K562 (cell line): ENCODE results near the gene ZNF716.

Source experiments
- BRCA1 ChIP-seq, 2 experiments: fragments of 450-650 bp in 1 of 2; sonication (generic) in 1 of 2; formaldehyde crosslinking in 1 of 2; IDR thresholded peaks; 2 replicates each; pipeline versions ENCODE4 v1.5.0 to v1.6.1; 2017 to 2020; ENCODE audit warnings: mild to moderate bottlenecking in 1 of 2, missing genetic modification reagents in 1 of 2
- CC2D1A ChIP-seq: fragments of 450-650 bp; IDR thresholded peaks from 2 replicates; pipeline ENCODE4 v1.6.1; 2017; ENCODE audit warnings: mild to moderate bottlenecking
- CTCF ChIP-seq, 3 experiments: IDR thresholded peaks in 2 of 3; conservative IDR thresholded peaks in 1 of 3; 2 replicates each; pipeline ENCODE4 v1.5.1; 2011 to 2012; ENCODE audit warnings: low read length in 3 of 3, mild to moderate bottlenecking in 3 of 3, control low read depth in 2 of 3, improper control_type of control experiment in 1 of 3, inconsistent platforms in 1 of 3, low read depth in 1 of 3, mixed read lengths in 1 of 3, moderate library complexity in 1 of 3; ENCODE audit not compliant: insufficient read depth in 2 of 3
- ELF1 ChIP-seq: fragments of 200-800 bp; sonication (Bioruptor generic); IDR thresholded peaks from 2 replicates; pipeline ENCODE4 v1.6.1; 2016; ENCODE audit warnings: missing genetic modification characterization, missing compliant biosample characterization
- EP300 ChIP-seq: IDR thresholded peaks from 2 replicates; pipeline ENCODE4 v1.6.1; 2012; ENCODE audit warnings: low read length, improper control_type of control experiment
- EZH2 ChIP-seq: IDR thresholded peaks from 2 replicates; pipeline ENCODE4 v1.6.1; 2012; ENCODE audit warnings: low read depth, mild to moderate bottlenecking, inconsistent platforms, low read length, borderline replicate concordance
- MAZ ChIP-seq, 2 experiments: fragments of 450-650 bp in 1 of 2; sonication (generic) in 1 of 2; formaldehyde crosslinking; IDR thresholded peaks in 1 of 2; conservative IDR thresholded peaks in 1 of 2; 2 replicates each; pipeline versions ENCODE4 v1.4.0 to v1.5.0; 2020; ENCODE audit warnings: mild to moderate bottlenecking in 1 of 2, missing genetic modification reagents in 1 of 2
- PHB2 ChIP-seq: fragments of 450-650 bp; IDR thresholded peaks from 2 replicates; pipeline ENCODE4 v1.6.1; 2017; ENCODE audit warnings: low read depth
- POLR2AphosphoS5 ChIP-seq: IDR thresholded peaks from 2 replicates; pipeline ENCODE4 v1.6.1; 2011; ENCODE audit warnings: mild to moderate bottlenecking, low read depth, low read length, moderate library complexity; ENCODE audit not compliant: control insufficient read depth, insufficient read depth
- RAD21 ChIP-seq, 2 experiments: fragments of 250-450 bp in 1 of 2; fragments of 450-650 bp in 1 of 2; sonication (Bioruptor Pico) in 1 of 2; formaldehyde crosslinking in 1 of 2; IDR thresholded peaks in 1 of 2; conservative IDR thresholded peaks in 1 of 2; 2 replicates each; pipeline versions ENCODE4 v1.4.0 to v1.8.0; 2020 to 2022; ENCODE audit warnings: mild to moderate bottlenecking in 2 of 2, moderate library complexity in 1 of 2
- RUNX1 ChIP-seq: sonication (generic); IDR thresholded peaks from 2 replicates; pipeline ENCODE4 v1.6.1; 2016; ENCODE audit warnings: antibody characterized with exemption, low read depth
- ZNF232 ChIP-seq: sonication (generic); formaldehyde crosslinking; IDR thresholded peaks from 2 replicates; pipeline ENCODE4 v1.8.0; 2022; ENCODE audit warnings: mild to moderate bottlenecking, missing genetic modification reagents
- ZNF830 ChIP-seq: fragments of 250-450 bp; sonication (Bioruptor Pico); IDR thresholded peaks from 2 replicates; pipeline ENCODE4 v1.5.0; 2021; ENCODE audit warnings: mild to moderate bottlenecking

GRCh38 chr7:57404343-57404966, 45.5 kb upstream of the ZNF716 start:
- TF ChIP-seq ZNF232 (CRISPR knock-in tag) = no peak
- no peak for TF ChIP-seq RAD21 (CRISPR knock-in tag; conservative IDR thresholded peaks at IDR 0.05 in 1 of 2, IDR thresholded peaks at IDR 0.05 in 1 of 2)
- no peak for TF ChIP-seq BRCA1 (IDR thresholded peaks at IDR 0.05)
- TF ChIP-seq BRCA1 (CRISPR knock-in tag; IDR thresholded peaks at IDR 0.05) = no peak
- TF ChIP-seq EP300 = no peak
- no peak for TF ChIP-seq CTCF (IDR thresholded peaks at IDR 0.05 in 2 of 3, conservative IDR thresholded peaks at IDR 0.05 in 1 of 3; ENCODE audit: insufficient read depth in 2 of 3, low read depth in 1 of 3, low read length in 3 of 3)
- TF ChIP-seq ZNF830 (CRISPR knock-in tag) = no peak
- no peak for TF ChIP-seq CC2D1A
- no peak for TF ChIP-seq RUNX1
- no peak for TF ChIP-seq MAZ (CRISPR knock-in tag; conservative IDR thresholded peaks at IDR 0.05 in 1 of 2, IDR thresholded peaks at IDR 0.05 in 1 of 2)
- no peak for TF ChIP-seq PHB2
- TF ChIP-seq POLR2AphosphoS5 = no peak
- no peak for TF ChIP-seq EZH2
- no peak for TF ChIP-seq ELF1 (tag)
